GM23248 (cell line): ENCODE data around the gene ABTB1. TPM values are rescaled to one million over a fixed set of nuclear protein-coding genes. Genes with fewer than 3 reads are reported as not detected.

ENCODE experiments used
- DNase-seq: peaks from one replicate; pipeline ENCODE4 v3.0.0-alpha.2; 2015
- H2AFZ ChIP-seq: fragments of 200-600 bp; sonication (generic); 2 replicates; pipeline ENCODE4 v1.6.1; 2016; ENCODE audit warnings: antibody characterized with exemption
- H3F3A ChIP-seq: fragments of 200-600 bp; sonication (generic); 2 replicates; pipeline ENCODE4 v1.6.1; 2016; ENCODE audit warnings: mild to moderate bottlenecking, antibody characterized with exemption, mixed run types; ENCODE audit not compliant: insufficient read depth
- H3K27ac ChIP-seq: fragments of 200-600 bp; sonication (generic); 2 replicates; pipeline ENCODE4 v1.5.1; 2016; ENCODE audit warnings: mild to moderate bottlenecking
- H3K27me3 ChIP-seq: fragments of 200-600 bp; sonication (generic); replicated peaks from 2 replicates; pipeline ENCODE4 v1.6.1; 2016; ENCODE audit warnings: mild to moderate bottlenecking; ENCODE audit not compliant: insufficient read depth
- H3K36me3 ChIP-seq: fragments of 200-600 bp; sonication (generic); 2 replicates; pipeline ENCODE4 v1.6.1; 2016; ENCODE audit warnings: low read depth, mild to moderate bottlenecking
- H3K4me1 ChIP-seq: fragments of 200-600 bp; sonication (generic); 2 replicates; pipeline ENCODE4 v1.6.1; 2016; ENCODE audit warnings: mild to moderate bottlenecking; ENCODE audit not compliant: insufficient read depth
- H3K4me2 ChIP-seq: fragments of 200-600 bp; sonication (generic); one replicate; pipeline ENCODE4 v1.6.1; 2016; ENCODE audit warnings: mild to moderate bottlenecking; ENCODE audit not compliant: unreplicated experiment
- H3K4me3 ChIP-seq: fragments of 200-600 bp; sonication (generic); 2 replicates; pipeline ENCODE4 v1.5.1; 2016; ENCODE audit warnings: mild to moderate bottlenecking
- H3K79me2 ChIP-seq: fragments of 200-600 bp; sonication (generic); 2 replicates; pipeline ENCODE4 v1.6.1; 2016; ENCODE audit warnings: mild to moderate bottlenecking; ENCODE audit not compliant: insufficient read depth
- H3K9ac ChIP-seq: fragments of 200-600 bp; sonication (generic); 2 replicates; pipeline ENCODE4 v1.6.1; 2016; ENCODE audit warnings: mild to moderate bottlenecking
- H3K9me2 ChIP-seq: fragments of 200-600 bp; sonication (generic); 2 replicates; pipeline ENCODE4 v1.6.1; 2016; ENCODE audit warnings: mixed run types, mild to moderate bottlenecking, moderate library complexity; ENCODE audit not compliant: insufficient read depth
- H3K9me3 ChIP-seq: fragments of 200-600 bp; sonication (generic); one replicate; pipeline ENCODE4 v1.6.1; 2017; ENCODE audit warnings: low read depth
- H4K20me1 ChIP-seq: fragments of 200-600 bp; sonication (generic); 2 replicates; pipeline ENCODE4 v1.6.0; 2016; ENCODE audit not compliant: insufficient read depth
- EZH2 ChIP-seq: fragments of 200-600 bp; sonication (generic); IDR thresholded peaks from 2 replicates; pipeline ENCODE4 v1.6.1; 2018; ENCODE audit warnings: antibody characterized with exemption, mild to moderate bottlenecking; ENCODE audit not compliant: insufficient read depth, poor library complexity, severe bottlenecking
- EZH2phosphoT487 ChIP-seq: fragments of 200-600 bp; sonication (generic); IDR thresholded peaks from 2 replicates; pipeline ENCODE4 v1.6.1; 2018; ENCODE audit warnings: antibody characterized with exemption, moderate library complexity, mild to moderate bottlenecking, low read depth; ENCODE audit not compliant: insufficient read depth
- WGBS, 2 experiments: methylation state at CpG; one replicate each; pipeline ENCODE4 v1.1.6; 2015 to 2017; ENCODE audit warnings: low lambda C conversion rate in 2 of 2, low coverage in 1 of 2; ENCODE audit errors: missing lambda C conversion rate in 2 of 2; 5-methylcytosine and 5-hydroxymethylcytosine counted together
- in situ Hi-C: fragments of 300-500 bp; cut with MboI; formaldehyde crosslinking; loops from 2 replicates; pipeline ENCODE4 v1.15.0; 2020
- polyA plus RNA-seq: library from polyadenylated mRNA; unstranded; fragments of >200 nt; fragmentation: Nextera tagmentation; extraction: Ambion mirVana; gene quantifications from 2 replicates; pipeline ENCODE4 v1.2.1, GENCODE V29; 2016
- total RNA-seq: library from RNA; depleted of rRNA; stranded (reverse); fragments of >200 nt; shearing (Covaris generic); gene quantifications from 2 replicates; pipeline ENCODE4 v1.2.3, GENCODE V29; 2014

The ABTB1 gene
- total and polyA plus RNA-seq, 2 experiments from 2014 or later: 7.8 to 20.9 TPM

DNA sequence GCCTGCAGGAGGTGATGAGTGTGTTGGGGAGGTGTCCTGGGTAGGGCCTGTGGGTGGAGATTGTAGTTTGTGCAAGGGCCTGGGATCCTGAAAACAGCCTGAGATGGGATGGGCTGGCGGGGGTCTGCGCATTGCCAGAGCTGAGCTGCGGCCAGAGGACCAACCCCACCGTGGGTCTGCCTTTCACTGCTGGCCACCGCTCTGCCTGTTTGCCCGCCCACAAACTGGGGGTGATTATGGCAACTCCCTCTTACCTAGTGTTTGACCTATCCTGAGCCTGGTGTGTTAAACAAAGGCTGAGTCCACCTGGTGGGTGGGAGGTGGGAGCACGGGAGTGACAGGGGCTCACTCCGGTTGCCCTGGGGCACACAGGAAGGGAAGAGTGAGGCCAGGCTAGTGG lies 9.8 kb downstream of the ABTB1 start:
- Histone ChIP-seq H3K79me2 (no peaks in the 10 kb centered on the region), H3K36me3 (no peaks in the 10 kb centered on the region), H3K4me3 (no peak overlapping the region), H3K9me2 (peaks cover 8% of the 10 kb centered on the region; the same call in 1 of the 2 replicates), H3K4me1 (peaks cover 4% of the 10 kb centered on the region; the same call in 1 of the 2 replicates), H3K27me3 (no peaks in the 10 kb centered on the region), H3F3A (peaks cover 32% of the 10 kb centered on the region), H3K9ac (no peak overlapping the region), H4K20me1 (no peaks in the 10 kb centered on the region), H3K4me2 (no peak overlapping the region), H3K27ac (no peak overlapping the region), H3K9me3 (no peaks in the 10 kb centered on the region), H2AFZ (no peak overlapping the region)
- no peak for TF ChIP-seq EZH2phosphoT487
- TF ChIP-seq EZH2: no peak
- DNase-seq: no peak
- in situ Hi-C loops: no loop called here
- 86% methylated on average over 8 of the region's 8 CpGs for WGBS, 2 experiments

DNA sequence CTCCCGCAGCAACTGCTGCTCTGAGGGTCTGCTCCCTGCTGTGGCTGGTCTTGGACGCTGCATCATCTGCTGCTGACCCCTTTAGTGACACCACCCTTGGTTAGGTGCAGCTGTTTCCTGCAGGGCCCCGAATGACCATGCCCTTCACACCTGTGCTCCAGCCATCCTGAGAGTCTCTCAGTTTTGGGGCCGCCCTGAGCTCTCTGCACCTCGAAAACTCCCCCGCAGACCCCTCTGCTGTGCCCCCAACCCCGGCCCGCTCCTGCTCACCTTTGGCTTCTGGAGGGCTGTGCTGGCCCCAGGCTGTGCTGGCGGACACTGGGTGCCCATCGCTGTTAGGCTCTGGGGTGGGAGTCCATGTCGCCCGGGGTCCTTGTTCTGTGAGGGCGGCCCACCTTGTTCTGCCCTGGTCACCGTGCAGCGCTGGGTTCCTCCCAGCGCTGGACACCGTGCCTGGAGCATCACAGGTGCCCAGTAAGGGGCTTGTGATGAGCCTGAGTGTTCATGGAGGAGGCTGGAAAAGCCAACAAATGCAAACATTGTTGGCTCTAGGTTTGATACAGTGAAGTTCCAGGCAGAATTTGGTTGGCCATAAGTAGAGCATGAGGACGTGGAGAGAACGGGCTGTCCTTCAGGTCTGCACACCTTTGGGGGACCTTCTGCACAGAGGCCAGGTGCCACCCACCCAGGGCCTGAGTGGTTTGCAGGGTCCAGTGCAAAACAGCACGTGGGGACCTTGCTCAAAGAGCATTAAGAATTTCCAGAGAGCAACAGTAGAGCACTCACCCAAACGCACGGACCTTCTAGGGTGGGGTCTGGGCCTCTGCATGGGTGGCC lies 12.3 kb downstream of the ABTB1 start:
- H3K9me3 ChIP-seq: no peaks in the 10 kb centered on the region
- no peak overlapping the region for H2AFZ ChIP-seq
- H3F3A ChIP-seq: peaks cover 38% of the 10 kb centered on the region
- WGBS, 2 experiments: 76 to 77% methylated on average over 22 of the region's 22 CpGs
- no peak for DNase-seq
- no peak overlapping the region for H3K27ac ChIP-seq
- H3K4me1 ChIP-seq: peaks cover 24% of the 10 kb centered on the region
- no peaks in the 10 kb centered on the region for H4K20me1 ChIP-seq
- H3K36me3 ChIP-seq: no peaks in the 10 kb centered on the region
- H3K9me2 ChIP-seq: peaks cover 8% of the 10 kb centered on the region; the same call in 1 of the 2 replicates
- H3K27me3 ChIP-seq: no peaks in the 10 kb centered on the region
- no peak for TF ChIP-seq EZH2
- no peak for TF ChIP-seq EZH2phosphoT487
- H3K79me2 ChIP-seq: no peaks in the 10 kb centered on the region
- no peak overlapping the region for H3K4me2 ChIP-seq
- no peak overlapping the region for H3K4me3 ChIP-seq
- no peak overlapping the region for H3K9ac ChIP-seq
- in situ Hi-C loops: no loop called here

DNA sequence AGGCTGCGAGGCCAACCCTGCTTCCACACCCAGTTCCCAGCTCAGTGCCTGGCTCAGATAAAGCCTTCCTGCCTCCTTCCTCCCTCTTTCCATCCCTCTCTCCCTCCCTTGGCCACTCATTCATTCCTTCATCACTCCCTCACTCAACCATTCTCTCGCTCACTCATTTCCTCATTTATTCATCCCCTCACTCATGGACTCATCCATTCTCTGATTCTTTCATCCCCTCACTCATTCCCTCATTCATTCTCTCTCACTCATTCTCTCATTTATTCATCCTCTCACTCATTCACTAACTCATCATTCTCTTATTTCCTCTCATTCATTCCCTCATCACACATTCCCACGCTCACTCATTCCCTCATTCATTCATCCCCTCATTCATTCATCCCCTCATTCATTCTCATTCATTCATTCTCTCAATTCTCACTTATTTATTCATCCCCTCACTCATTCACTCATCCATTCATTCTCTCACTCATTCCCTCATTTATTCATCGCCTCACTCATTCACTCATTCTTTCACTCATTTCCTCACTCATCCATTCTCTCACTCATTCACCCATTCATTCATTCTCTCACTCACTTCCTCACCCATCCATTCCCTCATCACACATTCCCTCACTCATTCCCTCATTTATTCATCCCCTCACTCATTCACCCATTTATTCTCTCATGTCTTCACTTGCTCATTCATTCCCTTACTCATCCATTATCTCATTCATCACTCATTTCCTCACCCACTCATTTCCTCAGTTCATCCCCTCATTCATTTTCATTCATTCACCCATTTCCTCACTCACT lies 13.2 kb downstream of the ABTB1 start:
- Histone ChIP-seq H3K9me3 (no peaks in the 10 kb centered on the region), H3K4me2 (no peak overlapping the region), H3K36me3 (no peaks in the 10 kb centered on the region), H3K4me3 (no peak overlapping the region), H3K9me2 (peaks cover 8% of the 10 kb centered on the region; the same call in 1 of the 2 replicates), H2AFZ (no peak overlapping the region), H3K27ac (no peak overlapping the region), H3K9ac (no peak overlapping the region), H3K79me2 (no peaks in the 10 kb centered on the region), H4K20me1 (no peaks in the 10 kb centered on the region), H3K4me1 (peaks cover 32% of the 10 kb centered on the region), H3K27me3 (no peaks in the 10 kb centered on the region), H3F3A (peaks cover 38% of the 10 kb centered on the region)
- TF ChIP-seq EZH2: no peak
- TF ChIP-seq EZH2phosphoT487: no peak
- WGBS, 2 experiments: 67 to 73% methylated on average over 4 of the region's 4 CpGs
- DNase-seq: no peak
- in situ Hi-C loops: no loop called here

DNA sequence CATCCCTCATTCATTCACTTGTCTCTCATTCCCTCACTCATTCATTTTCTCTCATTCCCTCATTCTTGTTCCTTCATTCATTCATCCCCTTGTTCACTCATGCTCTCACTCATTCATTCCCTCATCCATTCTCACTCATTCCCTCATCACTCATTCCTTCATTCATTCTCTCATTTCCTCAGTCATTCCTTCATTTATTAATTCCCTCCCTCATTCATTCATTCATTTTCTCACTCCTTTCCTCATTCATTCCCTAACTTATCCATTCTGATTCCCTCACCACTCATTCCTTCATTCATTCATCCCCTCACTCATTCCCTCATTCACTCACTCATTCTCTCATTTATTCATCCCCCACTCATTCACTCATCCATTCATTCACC lies 13.8 kb downstream of the ABTB1 start:
- Histone ChIP-seq H4K20me1 (no peaks in the 10 kb centered on the region), H3K36me3 (no peaks in the 10 kb centered on the region), H3K79me2 (no peaks in the 10 kb centered on the region), H3K27me3 (no peaks in the 10 kb centered on the region), H3F3A (peaks cover 44% of the 10 kb centered on the region), H3K4me1 (peaks cover 36% of the 10 kb centered on the region), H2AFZ (no peak overlapping the region), H3K4me2 (no peak overlapping the region), H3K9ac (no peak overlapping the region), H3K27ac (no peak overlapping the region), H3K9me2 (peaks cover 8% of the 10 kb centered on the region; the same call in 1 of the 2 replicates), H3K4me3 (no peak overlapping the region), H3K9me3 (no peaks in the 10 kb centered on the region)
- no peak for DNase-seq
- in situ Hi-C loops: no loop called here
- TF ChIP-seq EZH2phosphoT487 (no peak), EZH2 (no peak)
